HG03565 (cell line): ENCODE results near the gene EID3.
"Not testable (repeated sequence)": the region's sequence is repeated elsewhere in the genome, so short reads cannot be mapped to it uniquely, and the experiment has no call there.

ENCODE experiments used
- ATAC-seq: cut with Tn5 transposase; IDR thresholded peaks from one replicate; pipeline ENCODE4 v1.9.1; 2021; ENCODE audit warnings: mild to moderate bottlenecking, moderate library complexity; ENCODE audit not compliant: unreplicated experiment

EID3 gene

DNA sequence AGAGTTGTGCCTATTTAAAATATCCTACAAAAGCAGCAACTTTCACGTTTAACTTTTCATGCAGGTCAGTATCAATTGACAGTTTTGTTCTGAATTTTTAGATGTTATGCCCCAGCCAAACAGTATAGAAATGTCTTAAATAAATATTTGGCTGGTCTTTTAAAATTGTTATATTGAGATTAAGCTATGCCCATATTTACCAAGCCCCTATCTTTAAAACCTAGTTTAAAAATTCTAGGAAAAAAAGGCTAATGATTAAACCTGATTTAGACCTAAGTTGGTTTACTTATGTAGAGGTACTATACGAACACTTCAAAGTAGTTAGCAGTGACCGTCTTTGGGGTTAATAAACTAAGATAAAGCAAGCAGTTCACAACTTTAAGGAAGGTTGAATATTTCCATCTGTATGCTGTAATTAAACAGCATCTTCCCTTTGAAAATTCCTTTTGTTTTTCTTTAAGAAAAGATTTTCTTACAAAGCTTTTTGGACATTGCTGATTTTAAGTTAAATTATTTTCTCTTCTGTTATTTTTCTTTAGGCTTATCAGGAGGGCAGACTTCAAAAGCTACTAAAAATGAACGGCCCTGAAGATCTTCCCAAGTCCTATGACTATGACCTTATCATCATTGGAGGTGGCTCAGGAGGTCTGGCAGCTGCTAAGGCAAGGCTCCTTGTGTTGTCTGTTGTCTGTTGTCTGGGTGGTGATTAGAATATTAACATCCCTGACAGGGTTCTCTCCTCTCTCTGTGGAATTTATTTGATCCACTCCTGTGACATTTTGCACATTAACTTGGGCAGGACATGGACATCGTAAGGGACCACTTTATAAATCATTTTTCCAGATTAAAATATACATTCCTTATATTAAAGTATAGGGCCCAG lies 7.5 kb downstream of the EID3 start:
- no peak for ATAC-seq

DNA sequence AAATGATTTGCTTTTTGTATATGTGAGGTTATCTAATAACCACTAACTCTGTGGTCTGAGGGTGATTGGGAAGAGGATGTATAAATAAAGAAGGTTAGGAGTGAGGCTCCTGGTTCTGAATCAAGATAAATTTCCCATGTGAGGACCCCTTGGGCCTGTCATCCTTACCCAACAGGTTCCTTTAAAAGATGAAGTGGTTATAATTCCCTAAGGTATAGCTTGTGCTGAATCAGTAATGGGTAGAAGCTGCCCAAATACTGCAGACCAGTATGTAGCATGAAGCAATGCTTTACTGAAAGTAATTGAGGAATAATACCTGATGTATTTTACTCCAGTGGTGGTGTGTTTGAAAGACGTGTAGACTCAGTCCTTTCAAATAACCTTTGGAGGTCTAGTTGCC lies 8.7 kb downstream of the EID3 start:
- ATAC-seq, result no peak

- no peak for ATAC-seq
Observed at GRCh38 chr12:104312654-104313053, 9.1 kb downstream of the EID3 start.

- ATAC-seq, result no peak
Observed at GRCh38 chr12:104313568-104314241, 10.2 kb downstream of the EID3 start.

DNA sequence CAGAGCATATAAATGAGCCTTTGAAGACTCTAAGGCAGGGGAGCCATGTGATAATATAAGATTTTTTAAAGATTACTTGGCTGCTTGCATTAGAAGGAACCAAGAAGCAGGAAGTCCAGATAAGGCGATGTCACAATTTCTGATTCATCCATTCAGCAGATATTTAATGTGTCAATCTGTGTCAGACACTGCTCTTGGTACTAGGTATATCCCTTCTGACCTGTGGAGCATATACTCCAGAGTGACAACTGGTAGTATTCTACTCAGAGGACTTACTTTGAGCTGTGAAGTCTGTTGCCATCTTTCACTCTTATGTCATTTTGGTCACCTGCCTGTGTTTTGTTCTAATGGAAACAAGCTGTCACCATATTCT lies 10.7 kb downstream of the EID3 start:
- no peak for ATAC-seq

DNA sequence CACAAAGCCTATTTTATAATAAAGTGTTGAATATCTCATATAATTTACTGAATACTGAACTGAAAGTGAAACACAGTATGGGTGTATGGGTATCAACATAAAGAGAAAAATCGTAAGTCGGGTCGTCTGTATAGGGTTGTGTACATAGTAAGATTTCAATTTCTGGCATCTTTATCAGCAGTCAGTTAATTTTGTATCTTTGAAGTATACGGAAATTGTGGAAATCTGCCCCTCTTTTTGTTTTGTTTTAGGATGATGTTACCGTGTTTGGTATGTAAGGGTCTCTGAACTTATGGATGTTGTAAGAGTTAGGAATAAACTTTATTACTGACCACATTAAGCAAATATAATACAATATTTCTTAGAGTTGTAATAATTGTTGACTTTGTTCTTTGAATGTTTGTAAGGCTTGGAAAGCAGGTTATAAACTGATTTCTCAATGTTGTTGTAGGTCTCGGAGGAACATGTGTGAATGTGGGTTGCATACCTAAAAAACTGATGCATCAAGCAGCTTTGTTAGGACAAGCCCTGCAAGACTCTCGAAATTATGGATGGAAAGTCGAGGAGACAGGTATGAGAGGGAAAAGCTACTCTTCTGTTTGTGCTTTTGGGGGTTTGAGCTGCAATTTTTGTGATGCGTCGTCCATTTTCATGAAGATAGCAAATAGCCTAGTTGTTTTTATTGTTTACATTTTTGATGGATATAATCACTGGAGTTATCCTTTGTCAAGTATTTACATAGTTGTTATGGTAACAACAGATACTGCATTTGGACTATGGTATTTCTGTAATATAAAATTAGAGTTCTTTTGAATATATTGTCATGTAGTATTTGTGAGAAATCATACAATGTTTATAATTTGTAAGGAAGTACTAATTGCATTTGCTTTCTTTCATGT lies 12.0 kb downstream of the EID3 start:
- no peak for ATAC-seq

GRCh38 chr12:104316936-104317335 lies 13.4 kb downstream of the EID3 start:
- ATAC-seq, result no peak

DNA sequence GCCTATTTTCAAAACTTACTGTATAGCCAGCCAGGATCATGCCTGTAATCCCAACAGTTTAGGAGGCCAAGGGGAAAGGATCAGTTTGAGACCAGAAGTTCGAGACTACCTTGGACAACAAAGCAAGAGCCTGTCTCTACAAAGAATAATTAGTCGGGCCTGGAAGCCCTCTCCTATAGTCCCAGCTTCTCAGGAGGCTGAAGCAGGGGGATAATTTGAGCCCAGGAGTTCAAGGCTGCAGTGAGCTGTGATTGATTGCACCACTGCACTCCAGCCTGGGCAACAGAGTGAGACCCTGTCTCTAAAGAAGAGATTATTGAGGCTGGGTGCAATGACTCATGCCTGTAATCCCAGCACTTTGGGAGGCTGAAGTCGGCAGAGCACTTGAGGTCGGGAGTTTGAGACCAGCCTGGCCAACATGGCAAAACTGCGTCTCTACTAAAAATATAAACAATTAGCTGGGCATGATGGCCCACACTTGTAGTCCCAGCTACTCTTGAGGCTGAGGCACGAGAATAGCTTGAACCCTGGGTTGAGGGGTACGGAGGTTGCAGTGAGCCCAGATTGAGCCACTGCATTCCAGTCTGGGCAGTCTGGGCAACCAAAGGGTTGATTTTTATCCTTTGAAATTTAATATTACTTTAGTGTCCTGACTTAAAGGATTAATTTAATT lies 14.1 kb downstream of the EID3 start:
- ATAC-seq, result no peak

DNA sequence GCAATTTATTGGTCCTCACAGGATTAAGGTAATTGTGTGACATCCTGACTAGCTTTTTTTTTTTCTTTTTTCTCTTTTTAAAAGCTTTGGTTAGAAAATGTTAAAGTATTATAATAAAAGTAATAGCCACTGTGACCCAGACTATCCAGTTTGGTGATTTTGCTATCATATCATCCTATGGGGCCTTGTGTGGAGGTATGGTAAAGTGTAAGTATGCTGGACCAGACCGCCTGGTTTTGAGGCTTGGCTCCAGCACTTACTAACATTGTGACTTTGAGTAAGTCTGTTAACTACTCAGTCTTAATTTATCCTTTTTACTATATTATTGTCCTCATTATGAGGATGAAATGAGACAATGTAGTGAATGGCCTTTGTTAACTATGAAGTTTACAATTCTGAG lies 15.5 kb downstream of the EID3 start:
- ATAC-seq, result no peak

DNA sequence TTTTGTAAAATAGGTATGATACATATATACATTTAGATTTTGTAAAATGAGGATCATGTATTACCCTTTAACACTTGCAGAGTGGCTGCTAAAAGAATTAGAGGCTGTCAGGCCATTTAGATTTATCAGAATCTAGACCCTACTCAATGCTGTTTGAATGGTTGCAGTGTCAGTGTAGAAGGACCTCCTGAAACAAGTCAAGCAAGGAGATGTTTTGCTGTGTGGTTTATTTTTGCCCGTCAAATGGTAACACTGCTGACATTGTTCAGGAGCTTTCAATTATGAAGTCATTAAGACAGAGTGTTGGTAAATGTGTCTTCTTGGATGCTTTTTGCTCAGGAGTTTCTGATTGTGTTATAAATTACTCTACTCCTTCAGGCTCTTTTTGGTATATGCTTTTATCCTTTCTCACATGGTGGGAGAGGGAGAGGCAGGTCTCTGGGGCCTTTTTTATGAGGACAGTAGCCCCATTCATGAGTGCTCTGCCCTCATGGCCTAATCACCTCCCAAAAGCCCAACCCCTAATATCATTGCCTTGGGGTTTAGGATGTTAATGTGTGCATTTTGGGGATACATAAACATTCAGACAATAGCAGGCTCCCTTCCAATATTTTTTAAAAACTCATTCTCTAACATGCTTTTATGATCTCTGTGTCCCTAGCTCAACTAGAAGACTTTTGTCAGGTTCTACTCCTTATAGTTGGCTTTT lies 16.5 kb downstream of the EID3 start:
- no peak for ATAC-seq

GRCh38 chr12:104320627-104321024 lies 17.1 kb downstream of the EID3 start:
- no peak for ATAC-seq

- ATAC-seq, result no peak
Observed at GRCh38 chr12:104321949-104322348, 18.4 kb downstream of the EID3 start.

- ATAC-seq, result not testable (repeated sequence)
Observed at GRCh38 chr12:104322533-104322932, 19.0 kb downstream of the EID3 start.

- ATAC-seq, result no peak
Observed at GRCh38 chr12:104323899-104324298, 20.4 kb downstream of the EID3 start.

GRCh38 chr12:104328278-104328677 lies 24.7 kb downstream of the EID3 start:
- not testable (repeated sequence) for ATAC-seq

DNA sequence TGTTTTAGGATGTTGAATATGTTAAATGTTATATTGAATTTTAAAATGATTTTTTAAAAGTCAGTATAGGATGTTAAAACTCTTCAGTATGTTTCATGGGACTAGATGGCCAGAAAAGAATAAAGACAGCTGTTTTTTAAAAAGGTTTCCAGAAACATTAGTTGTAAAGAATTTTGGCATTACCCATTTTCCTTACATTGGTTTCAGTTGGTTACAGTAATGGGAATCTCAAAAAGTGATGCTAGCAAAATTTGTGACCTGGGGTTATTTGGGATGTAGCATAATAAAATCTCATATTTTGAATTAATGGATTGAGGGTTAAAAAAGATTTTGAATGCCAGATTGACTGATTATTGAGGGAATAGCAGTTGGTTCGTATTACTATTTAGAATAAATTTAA lies 25.3 kb downstream of the EID3 start:
- no peak for ATAC-seq

- no peak for ATAC-seq
Observed at GRCh38 chr12:104329707-104330532, 26.4 kb downstream of the EID3 start.

- ATAC-seq, result no peak
Observed at GRCh38 chr12:104331376-104331775, 27.8 kb downstream of the EID3 start.

DNA sequence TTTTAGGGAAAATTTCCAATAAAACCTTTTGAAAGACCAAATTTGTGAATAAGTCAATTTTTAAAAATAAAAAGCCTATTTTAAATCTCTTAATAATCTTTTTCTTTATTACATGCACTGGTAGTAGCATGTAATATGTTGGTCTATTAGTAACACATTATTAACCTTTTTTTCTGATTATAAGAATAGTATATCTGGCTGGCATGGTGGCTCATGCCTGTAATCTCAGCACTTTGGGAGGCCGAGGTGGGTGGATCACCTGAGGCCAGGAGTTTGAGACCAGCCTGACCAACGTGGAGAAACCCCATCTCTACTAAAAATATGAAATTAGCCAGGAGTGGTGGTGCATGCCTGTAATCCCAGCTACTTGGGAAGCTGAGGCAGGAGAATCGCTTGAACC lies 28.7 kb downstream of the EID3 start:
- not testable (repeated sequence) for ATAC-seq
